B cell (primary cell): ENCODE results near the gene MIF. TPM values are rescaled to one million over a fixed set of nuclear protein-coding genes. Genes with fewer than 3 reads are reported as not detected.
A peak's percentile ranks its signal among the peaks of the same experiment; 100 is the strongest.

Experiments used
- ATAC-seq: fragments of 200-7000 bp; cut with Tn5 transposase; one replicate; pipeline ENCODE4 v1.10.0; 2021; ENCODE audit warnings: low read depth, mild to moderate bottlenecking, moderate number of reproducible peaks, moderate library complexity
- CTCF ChIA-PET: fragments of 350-600 bp; sonication (Branson Sonifier 250); formaldehyde crosslinking; loops from one replicate; lab custom pipeline; 2021; ENCODE audit warnings: antibody characterized with exemption, inconsistent platforms; lab: Charles Lee
- POLR2A ChIA-PET: fragments of 350-600 bp; sonication (Branson Sonifier 250); formaldehyde crosslinking; loops from one replicate; lab custom pipeline; 2021; ENCODE audit warnings: antibody characterized with exemption; lab: Charles Lee
- DNase-seq: peaks from one replicate; pipeline ENCODE4 v3.0.0; 2013
- H2AFZ ChIP-seq: 2 replicates; pipeline ENCODE4 v1.6.1; 2012; ENCODE audit warnings: mild to moderate bottlenecking, low read depth, low read length; ENCODE audit not compliant: insufficient read depth, poor library complexity, severe bottlenecking
- H3K27ac ChIP-seq, 2 donors: 1 replicate in 1 of 2; 2 replicates in 1 of 2; pipeline ENCODE4 v1.5.1; 2012 to 2013; ENCODE audit warnings: low read length in 2 of 2, mild to moderate bottlenecking in 2 of 2, moderate library complexity in 1 of 2
- H3K27me3 ChIP-seq, 4 experiments: fragments of 200-600 bp in 1 of 4; sonication (generic) in 1 of 4; replicated peaks in 1 of 4; 1 replicate in 2 of 4; 2 replicates in 2 of 4; pipeline versions ENCODE4 v1.6.1 to v1.7.0; 2013 to 2016; ENCODE audit warnings: low read length in 3 of 4, mild to moderate bottlenecking in 2 of 4, mixed read lengths in 1 of 4, moderate library complexity in 1 of 4; ENCODE audit not compliant: insufficient read depth in 4 of 4, control insufficient read depth in 3 of 4; ENCODE audit errors: control extremely low read depth in 1 of 4
- H3K36me3 ChIP-seq, 2 experiments: replicated peaks in 1 of 2; 1 replicate in 1 of 2; 2 replicates in 1 of 2; pipeline versions ENCODE4 v1.6.1 to v1.7.1; 2013; ENCODE audit warnings: low read length in 1 of 2; ENCODE audit not compliant: insufficient read depth in 2 of 2, control insufficient read depth in 1 of 2; ENCODE audit errors: control extremely low read depth in 1 of 2, extremely low read depth in 1 of 2
- H3K4me1 ChIP-seq, 2 donors: fragments of 200-600 bp in 1 of 2; sonication (generic) in 1 of 2; 1 replicate in 1 of 2; 2 replicates in 1 of 2; pipeline versions ENCODE4 v1.5.1 to v1.6.1; 2013 to 2017; ENCODE audit warnings: low read length in 2 of 2; ENCODE audit not compliant: control insufficient read depth in 2 of 2, insufficient read depth in 2 of 2
- H3K4me2 ChIP-seq: replicated peaks from 2 replicates; pipeline ENCODE3; 2012; ENCODE audit warnings: mild to moderate bottlenecking, low read depth, low read length; ENCODE audit not compliant: poor library complexity, severe bottlenecking
- H3K4me3 ChIP-seq, 5 experiments: fragments of 200-600 bp in 1 of 5; sonication (generic) in 1 of 5; 1 replicate in 3 of 5; 2 replicates in 2 of 5; pipeline versions ENCODE4 v1.5.1 to v1.7.0; 2011 to 2016; ENCODE audit warnings: low read length in 4 of 5, mild to moderate bottlenecking in 4 of 5, low read depth in 2 of 5, control low read depth in 1 of 5, moderate library complexity in 1 of 5; ENCODE audit not compliant: insufficient read depth in 1 of 5; ENCODE audit errors: control extremely low read depth in 1 of 5, extremely low read depth in 1 of 5
- H3K79me2 ChIP-seq: fragments of 200-600 bp; sonication (generic); one replicate; pipeline ENCODE4 v1.6.0; 2016; ENCODE audit warnings: low read length; ENCODE audit not compliant: control insufficient read depth, insufficient read depth
- H3K9ac ChIP-seq: fragments of 200-600 bp; sonication (generic); 2 replicates; pipeline ENCODE4 v1.6.1; 2017; ENCODE audit warnings: mild to moderate bottlenecking, low read length, moderate library complexity
- H3K9me3 ChIP-seq, 3 donors: one replicate each; pipeline versions ENCODE4 v1.6.1 to v1.7.1; 2013; ENCODE audit warnings: low read length in 2 of 3; ENCODE audit not compliant: control insufficient read depth in 2 of 3, insufficient read depth in 1 of 3; ENCODE audit errors: control extremely low read depth in 1 of 3
- H4K20me1 ChIP-seq: 2 replicates; pipeline ENCODE4 v1.6.0; 2012; ENCODE audit warnings: mild to moderate bottlenecking, low read length; ENCODE audit not compliant: insufficient read depth, control insufficient read depth, poor library complexity, severe bottlenecking
- H3K27ac Mint-ChIP-seq: one replicate; pipeline ENCODE4 v1.8.0; 2021; ENCODE audit warnings: mixed read lengths
- H3K27me3 Mint-ChIP-seq: one replicate; pipeline ENCODE4 v1.8.0; 2021; ENCODE audit warnings: mixed read lengths
- H3K4me1 Mint-ChIP-seq: one replicate; pipeline ENCODE4 v1.8.0; 2021; ENCODE audit warnings: mixed read lengths
- H3K4me3 Mint-ChIP-seq: one replicate; pipeline ENCODE4 v1.8.0; 2021; ENCODE audit warnings: mixed read lengths
- H3K9me3 Mint-ChIP-seq: one replicate; pipeline ENCODE4 v1.8.0; 2022; ENCODE audit warnings: mixed read lengths; ENCODE audit not compliant: insufficient read depth
- EZH2 ChIP-seq: IDR thresholded peaks from 2 replicates; pipeline ENCODE4 v1.6.1; 2012; ENCODE audit warnings: borderline replicate concordance, low read depth, mild to moderate bottlenecking, moderate library complexity, low read length; ENCODE audit not compliant: insufficient read depth, poor library complexity, severe bottlenecking
- WGBS: methylation state at CpG from one replicate; pipeline ENCODE4 v1.1.5; 2013; ENCODE audit warnings: missing lambda C conversion rate; ENCODE audit not compliant: insufficient coverage; 5-methylcytosine and 5-hydroxymethylcytosine counted together
- intact Hi-C: fragments of 100-400 bp; cut with micrococcal nuclease; formaldehyde crosslinking; loops from one replicate; pipeline ENCODE4 v1.10.0; 2022
- polyA plus RNA-seq: library from polyadenylated mRNA; depleted of rRNA; stranded (reverse); fragments of >200 nt; gene quantifications from 2 replicates; pipeline ENCODE4 v1.2.3, GENCODE V29; 2012
- total RNA-seq, 2 donors: library from RNA; stranded (reverse); fragments of 120-200 nt in 1 of 2; gene quantifications; 1 replicate in 1 of 2; 2 replicates in 1 of 2; pipeline versions ENCODE4 v1.2.3 to v1.2.4, GENCODE V29; 2013 to 2022
- TF ChIP-seq, protein P1 (sequence below): fragments of 200-600 bp; IDR thresholded peaks from one replicate; pipeline ENCODE4 v1.8.0; 2022; ENCODE audit warnings: antibody characterized with exemption, mild to moderate bottlenecking

The MIF gene
- total and polyA plus RNA-seq, 2 donors (not counting 1 experiment from before 2014, with no cell fraction given) = 143 to 272 TPM

- no peak overlapping the region for H3K4me3 ChIP-seq
- intact Hi-C loops = no loop called here
- no peak overlapping the region for H3K9ac ChIP-seq
- no peaks in the 10 kb centered on the region for H4K20me1 ChIP-seq
- Mint-ChIP-seq H3K27me3 (no peaks in the 10 kb centered on the region), H3K9me3 (no peaks in the 10 kb centered on the region), H3K4me3 (peak overlapping the region; percentile 75), H3K4me1 (peaks cover 59% of the 10 kb centered on the region), H3K27ac (peak overlapping the region; percentile 65)
- no peaks in the 10 kb centered on the region for H3K9me3 ChIP-seq
- H3K27ac ChIP-seq = no peak overlapping the region
- TF ChIP-seq, protein P1, sequence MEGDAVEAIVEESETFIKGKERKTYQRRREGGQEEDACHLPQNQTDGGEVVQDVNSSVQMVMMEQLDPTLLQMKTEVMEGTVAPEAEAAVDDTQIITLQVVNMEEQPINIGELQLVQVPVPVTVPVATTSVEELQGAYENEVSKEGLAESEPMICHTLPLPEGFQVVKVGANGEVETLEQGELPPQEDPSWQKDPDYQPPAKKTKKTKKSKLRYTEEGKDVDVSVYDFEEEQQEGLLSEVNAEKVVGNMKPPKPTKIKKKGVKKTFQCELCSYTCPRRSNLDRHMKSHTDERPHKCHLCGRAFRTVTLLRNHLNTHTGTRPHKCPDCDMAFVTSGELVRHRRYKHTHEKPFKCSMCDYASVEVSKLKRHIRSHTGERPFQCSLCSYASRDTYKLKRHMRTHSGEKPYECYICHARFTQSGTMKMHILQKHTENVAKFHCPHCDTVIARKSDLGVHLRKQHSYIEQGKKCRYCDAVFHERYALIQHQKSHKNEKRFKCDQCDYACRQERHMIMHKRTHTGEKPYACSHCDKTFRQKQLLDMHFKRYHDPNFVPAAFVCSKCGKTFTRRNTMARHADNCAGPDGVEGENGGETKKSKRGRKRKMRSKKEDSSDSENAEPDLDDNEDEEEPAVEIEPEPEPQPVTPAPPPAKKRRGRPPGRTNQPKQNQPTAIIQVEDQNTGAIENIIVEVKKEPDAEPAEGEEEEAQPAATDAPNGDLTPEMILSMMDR = no peak
- TF ChIP-seq EZH2 = no peak
- DNase-seq (peak; percentile 31), ATAC-seq (no peak)
- CTCF ChIA-PET = interaction anchor here (0.7 to 9.7 kb wide), 46 partner anchors 8 to 309 kb away, joined by 3 to 183 read pairs (median 4); partner anchors contain the start of genes C22orf15, CHCHD10, DERL3 and MIF
- H3K27me3 ChIP-seq = no peaks in the 10 kb centered on the region
- peaks cover 29 to 54% of the 10 kb centered on the region in 2 donors for H3K4me1 ChIP-seq
- peak overlapping the region; percentile 80 for H3K4me2 ChIP-seq
- peaks cover 10% of the 10 kb centered on the region for H3K79me2 ChIP-seq
- POLR2A ChIA-PET = interaction anchor here (0.6 to 2.4 kb wide), 6 partner anchors 8 to 709 kb away, joined by 3 to 10 read pairs (median 5); partner anchors contain the start of genes DERL3, MMP11 and SMARCB1
- no peak overlapping the region for H2AFZ ChIP-seq
- H3K36me3 ChIP-seq = no peaks in the 10 kb centered on the region
- WGBS = 84% methylated on average over 13 of the region's 16 CpGs
Measured at GRCh38 chr22:23850136-23850611, 44.0 kb upstream of the MIF start.
